ENCODE measurements around the gene CEACAM1.
"Not testable (repeated sequence)": the region's sequence is repeated elsewhere in the genome, so short reads cannot be mapped to it uniquely, and the experiment has no call there.

Gene CEACAM1

GRCh38 chr19:42496460-42497133 is 31.7 kb downstream of the CEACAM1 start:
- no peak for DNase-seq (ENCODE audit: low spot score)
- Histone ChIP-seq H3K27ac (no peak overlapping the region), H3K4me3 (no peak overlapping the region)
- TF ChIP-seq, protein P1, sequence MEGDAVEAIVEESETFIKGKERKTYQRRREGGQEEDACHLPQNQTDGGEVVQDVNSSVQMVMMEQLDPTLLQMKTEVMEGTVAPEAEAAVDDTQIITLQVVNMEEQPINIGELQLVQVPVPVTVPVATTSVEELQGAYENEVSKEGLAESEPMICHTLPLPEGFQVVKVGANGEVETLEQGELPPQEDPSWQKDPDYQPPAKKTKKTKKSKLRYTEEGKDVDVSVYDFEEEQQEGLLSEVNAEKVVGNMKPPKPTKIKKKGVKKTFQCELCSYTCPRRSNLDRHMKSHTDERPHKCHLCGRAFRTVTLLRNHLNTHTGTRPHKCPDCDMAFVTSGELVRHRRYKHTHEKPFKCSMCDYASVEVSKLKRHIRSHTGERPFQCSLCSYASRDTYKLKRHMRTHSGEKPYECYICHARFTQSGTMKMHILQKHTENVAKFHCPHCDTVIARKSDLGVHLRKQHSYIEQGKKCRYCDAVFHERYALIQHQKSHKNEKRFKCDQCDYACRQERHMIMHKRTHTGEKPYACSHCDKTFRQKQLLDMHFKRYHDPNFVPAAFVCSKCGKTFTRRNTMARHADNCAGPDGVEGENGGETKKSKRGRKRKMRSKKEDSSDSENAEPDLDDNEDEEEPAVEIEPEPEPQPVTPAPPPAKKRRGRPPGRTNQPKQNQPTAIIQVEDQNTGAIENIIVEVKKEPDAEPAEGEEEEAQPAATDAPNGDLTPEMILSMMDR (IDR thresholded peaks at IDR 0.05): no peak

DNA sequence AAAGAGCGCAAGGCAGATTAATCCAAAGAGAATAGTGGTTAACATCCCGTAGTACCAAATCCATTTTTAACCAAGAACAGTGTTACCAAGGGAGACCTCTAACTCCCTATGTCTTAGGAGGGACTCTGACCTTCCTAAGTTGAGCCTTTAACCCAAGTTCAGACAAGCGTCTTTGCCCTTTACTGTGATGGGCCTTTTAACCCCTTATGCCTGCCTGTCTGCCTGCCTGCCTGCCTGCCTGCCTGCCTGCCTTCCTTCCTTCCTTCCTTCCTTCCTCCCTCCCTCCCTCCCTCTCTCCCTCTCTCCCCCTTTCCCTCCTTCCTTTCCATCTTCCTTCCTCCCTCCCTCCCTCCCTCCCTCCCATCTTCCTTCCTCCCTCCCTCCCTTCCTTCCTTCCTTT is 32.6 kb downstream of the CEACAM1 start:
- DNase-seq (ENCODE audit: low spot score): no peak
- no peak overlapping the region for H3K27ac ChIP-seq
- H3K4me3 ChIP-seq: no peak overlapping the region
- TF ChIP-seq, protein P1 (IDR thresholded peaks at IDR 0.05): no peak

GRCh38 chr19:42494321-42494720 is 34.0 kb downstream of the CEACAM1 start:
- TF ChIP-seq, protein P1 (IDR thresholded peaks at IDR 0.05): no peak
- H3K27ac ChIP-seq: no peak overlapping the region
- H3K4me3 ChIP-seq: no peak overlapping the region
- DNase-seq (ENCODE audit: low spot score): no peak

DNA sequence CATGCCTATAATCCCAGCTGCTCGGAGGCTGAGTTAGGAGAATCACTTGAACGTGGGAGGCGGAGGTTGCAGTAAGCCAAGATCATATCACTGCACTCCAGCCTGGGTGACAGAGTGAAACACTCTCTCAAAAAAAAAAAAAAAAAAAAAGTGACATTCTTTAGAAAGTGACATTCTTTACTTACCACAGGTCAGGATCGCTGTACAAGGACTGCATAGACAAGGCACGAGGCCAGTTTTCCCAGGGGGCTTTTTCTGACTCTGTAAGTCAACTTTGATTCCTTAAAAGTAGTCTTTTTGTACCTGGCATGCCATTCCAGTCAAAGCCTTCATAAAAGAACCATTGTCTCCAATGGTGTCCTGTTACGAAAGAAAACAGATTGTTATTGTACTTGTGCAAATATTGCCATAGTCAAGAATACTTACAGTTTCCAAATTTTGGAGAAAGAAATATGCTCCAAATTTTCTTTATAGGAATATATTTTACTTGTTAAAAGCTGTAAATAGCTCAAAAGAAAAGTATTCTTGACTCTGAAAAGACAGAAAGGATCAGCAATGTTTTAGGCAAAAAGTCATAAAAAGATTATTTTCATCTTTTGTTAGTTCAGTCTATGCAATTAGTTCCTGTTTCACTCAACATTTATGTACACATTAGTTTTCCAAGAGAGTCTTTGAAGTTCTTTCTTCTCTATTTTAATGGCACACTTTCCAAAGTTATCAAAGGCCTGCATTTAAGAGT is 39.3 kb downstream of the CEACAM1 start:
- no peak overlapping the region for H3K27ac ChIP-seq
- DNase-seq (ENCODE audit: low spot score): no peak
- H3K4me3 ChIP-seq: no peak overlapping the region
- TF ChIP-seq, protein P1 (IDR thresholded peaks at IDR 0.05): no peak

- H3K27ac ChIP-seq: no peak overlapping the region
- no peak for DNase-seq (ENCODE audit: low spot score)
- TF ChIP-seq, protein P1 (IDR thresholded peaks at IDR 0.05): no peak
- H3K4me3 ChIP-seq: no peak overlapping the region
These were observed 40.5 kb downstream of the CEACAM1 start for GRCh38 chr19:42487798-42488178.

GRCh38 chr19:42487032-42487797 is 41.1 kb downstream of the CEACAM1 start:
- no peak for DNase-seq (ENCODE audit: low spot score)
- Histone ChIP-seq H3K4me3 (no peak overlapping the region), H3K27ac (no peak overlapping the region)
- TF ChIP-seq, protein P1 (IDR thresholded peaks at IDR 0.05): no peak

- DNase-seq (ENCODE audit: low spot score); H3K4me3 ChIP-seq; H3K27ac ChIP-seq: not testable (repeated sequence)
These were observed 43.2 kb downstream of the CEACAM1 start for GRCh38 chr19:42485036-42485435.
